KMS-11 (cell line): ENCODE data around the gene MEF2A.

Experiments used
- H2AFZ ChIP-seq: fragments of 200-600 bp; sonication (generic); 2 replicates; pipeline ENCODE4 v1.6.1; 2016; ENCODE audit warnings: antibody characterized with exemption, mixed run types, low read depth
- H3K27ac ChIP-seq: fragments of 200-600 bp; sonication (generic); 2 replicates; pipeline ENCODE4 v1.6.1; 2016; ENCODE audit warnings: mild to moderate bottlenecking, mixed run types
- H3K27me3 ChIP-seq: fragments of 200-600 bp; sonication (generic); 2 replicates; pipeline ENCODE4 v1.6.1; 2017; ENCODE audit warnings: mild to moderate bottlenecking, low read depth, mixed run types, moderate library complexity; ENCODE audit not compliant: insufficient read depth
- H3K36me3 ChIP-seq: fragments of 200-600 bp; sonication (generic); 2 replicates; pipeline ENCODE4 v1.6.1; 2017; ENCODE audit warnings: mild to moderate bottlenecking, mixed run types; ENCODE audit not compliant: insufficient read depth
- H3K4me1 ChIP-seq: fragments of 200-600 bp; sonication (generic); 2 replicates; pipeline ENCODE4 v1.6.1; 2016; ENCODE audit warnings: mild to moderate bottlenecking, low read depth, mixed run types; ENCODE audit not compliant: poor library complexity, severe bottlenecking
- H3K4me2 ChIP-seq: fragments of 200-600 bp; sonication (generic); 2 replicates; pipeline ENCODE4 v1.7.0; 2016; ENCODE audit warnings: mild to moderate bottlenecking, mixed run types
- H3K4me3 ChIP-seq: fragments of 200-600 bp; sonication (generic); IDR thresholded peaks from 2 replicates; pipeline ENCODE4 v1.6.1; 2017; ENCODE audit warnings: low read depth, low read length, mixed read lengths; ENCODE audit not compliant: insufficient read depth
- H3K79me2 ChIP-seq: fragments of 200-600 bp; sonication (generic); 2 replicates; pipeline ENCODE4 v1.6.1; 2016; ENCODE audit warnings: low read depth, mixed run types; ENCODE audit not compliant: insufficient read depth
- H3K9ac ChIP-seq: fragments of 200-600 bp; sonication (generic); 2 replicates; pipeline ENCODE4 v1.6.1; 2016; ENCODE audit warnings: mild to moderate bottlenecking, mixed run types
- H4K20me1 ChIP-seq: fragments of 200-600 bp; sonication (generic); 2 replicates; pipeline ENCODE4 v1.6.1; 2016; ENCODE audit warnings: mild to moderate bottlenecking, mixed run types; ENCODE audit not compliant: insufficient read depth
- CTCF ChIP-seq: fragments of 200-600 bp; sonication (generic); conservative IDR thresholded peaks from 2 replicates; pipeline ENCODE4 v1.6.1; 2017; ENCODE audit warnings: low read depth, mild to moderate bottlenecking, antibody characterized with exemption, low read length, moderate library complexity, mixed read lengths

Gene MEF2A

GRCh38 chr15:99542828-99543227, 23.0 kb upstream of the MEF2A start:
- Histone ChIP-seq H3K9ac (no peak overlapping the region), H3K4me1 (no peaks in the 10 kb centered on the region), H3K27me3 (no peaks in the 10 kb centered on the region), H3K4me2 (no peak overlapping the region), H3K4me3 (no peak overlapping the region), H3K27ac (no peak overlapping the region), H2AFZ (no peak overlapping the region), H4K20me1 (no peaks in the 10 kb centered on the region), H3K79me2 (no peaks in the 10 kb centered on the region), H3K36me3 (no peaks in the 10 kb centered on the region)
- TF ChIP-seq CTCF = no peak

GRCh38 chr15:99545605-99546004, 20.2 kb upstream of the MEF2A start:
- Histone ChIP-seq H3K36me3 (no peaks in the 10 kb centered on the region), H3K4me3 (no peak overlapping the region), H3K4me2 (no peak overlapping the region), H3K27ac (no peak overlapping the region), H3K9ac (no peak overlapping the region), H3K79me2 (no peaks in the 10 kb centered on the region), H2AFZ (no peak overlapping the region), H4K20me1 (no peaks in the 10 kb centered on the region), H3K27me3 (no peaks in the 10 kb centered on the region), H3K4me1 (no peaks in the 10 kb centered on the region)
- no peak for TF ChIP-seq CTCF

- H3K4me3 ChIP-seq = no peak overlapping the region
- no peaks in the 10 kb centered on the region for H3K79me2 ChIP-seq
- H3K4me1 ChIP-seq = no peaks in the 10 kb centered on the region
- no peaks in the 10 kb centered on the region for H3K27me3 ChIP-seq
- no peaks in the 10 kb centered on the region for H4K20me1 ChIP-seq
- no peak overlapping the region for H2AFZ ChIP-seq
- no peaks in the 10 kb centered on the region for H3K36me3 ChIP-seq
- no peak for TF ChIP-seq CTCF
- no peak overlapping the region for H3K4me2 ChIP-seq
- no peak overlapping the region for H3K9ac ChIP-seq
- no peak overlapping the region for H3K27ac ChIP-seq
Measured at GRCh38 chr15:99546441-99547100, 19.2 kb upstream of the MEF2A start.

- H3K36me3 ChIP-seq = no peaks in the 10 kb centered on the region
- no peak overlapping the region for H3K4me3 ChIP-seq
- H3K27me3 ChIP-seq = no peaks in the 10 kb centered on the region
- H4K20me1 ChIP-seq = no peaks in the 10 kb centered on the region
- no peak overlapping the region for H3K9ac ChIP-seq
- no peaks in the 10 kb centered on the region for H3K79me2 ChIP-seq
- H2AFZ ChIP-seq = no peak overlapping the region
- no peak for TF ChIP-seq CTCF
- H3K27ac ChIP-seq = no peak overlapping the region
- no peak overlapping the region for H3K4me2 ChIP-seq
- no peaks in the 10 kb centered on the region for H3K4me1 ChIP-seq
Measured at GRCh38 chr15:99547517-99547916, 18.3 kb upstream of the MEF2A start.
